Measurements from ENCODE around the gene PARP12. TPM values are rescaled to one million over a fixed set of nuclear protein-coding genes. Genes with fewer than 3 reads are reported as not detected.

PARP12 gene
- total and polyA plus RNA-seq, 9 of the 15 experiments (the other 6 are each of a cell fraction or from before 2014, with no cell fraction given): 4.6 to 40.4 (median 23.5) TPM

DNA sequence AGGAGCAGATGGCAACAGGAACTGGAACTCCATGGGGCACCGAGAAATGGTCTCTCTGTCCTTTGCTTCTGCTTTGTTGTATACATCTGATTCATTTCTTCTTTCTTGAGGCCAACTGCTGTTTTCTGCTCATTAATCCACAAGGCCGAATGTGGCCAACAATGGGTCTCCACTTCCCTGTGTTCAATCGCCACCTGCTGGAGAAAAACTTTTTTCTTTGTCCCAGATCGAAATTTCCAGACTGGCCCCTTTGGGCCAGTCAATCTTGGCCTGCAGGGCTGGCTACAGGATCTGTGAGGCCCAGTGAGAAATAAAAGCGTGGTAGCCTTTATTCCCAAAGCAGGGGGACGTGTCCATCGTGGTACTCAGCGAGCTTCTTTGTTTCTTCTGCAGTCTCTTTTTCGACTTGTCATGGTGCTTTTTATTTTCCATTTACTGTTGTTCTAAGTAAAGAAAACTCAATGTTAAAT is 58.8 kb downstream of the PARP12 start (continued):
- TF ChIP-seq PCBP1 (IDR thresholded peaks at IDR 0.05; ENCODE audit: low read depth, low read length, poor library complexity, severe bottlenecking): no peak
- TF ChIP-seq SRSF3 (IDR thresholded peaks at IDR 0.05; ENCODE audit: insufficient read depth, low read length): no peak
- TF ChIP-seq MYNN (IDR thresholded peaks at IDR 0.05): no peak
- TF ChIP-seq MYNN (CRISPR knock-in tag; IDR thresholded peaks at IDR 0.05): no peak
- TF ChIP-seq XRCC3 (IDR thresholded peaks at IDR 0.05): no peak
- no peak for TF ChIP-seq ZNF644 (tag; IDR thresholded peaks at IDR 0.05; ENCODE audit: low read depth)
- no peak for TF ChIP-seq KAT7 (CRISPR knock-in tag; IDR thresholded peaks at IDR 0.05; ENCODE audit: borderline replicate concordance)
- no peak for TF ChIP-seq SUPT5H (IDR thresholded peaks at IDR 0.05)
- TF ChIP-seq ZNF584 (CRISPR knock-in tag; IDR thresholded peaks at IDR 0.05; ENCODE audit: low read depth): no peak
- TF ChIP-seq RBBP5 (IDR thresholded peaks at IDR 0.05; ENCODE audit: borderline replicate concordance, insufficient read depth, low read length, poor library complexity, severe bottlenecking): no peak
- TF ChIP-seq, protein P1, sequence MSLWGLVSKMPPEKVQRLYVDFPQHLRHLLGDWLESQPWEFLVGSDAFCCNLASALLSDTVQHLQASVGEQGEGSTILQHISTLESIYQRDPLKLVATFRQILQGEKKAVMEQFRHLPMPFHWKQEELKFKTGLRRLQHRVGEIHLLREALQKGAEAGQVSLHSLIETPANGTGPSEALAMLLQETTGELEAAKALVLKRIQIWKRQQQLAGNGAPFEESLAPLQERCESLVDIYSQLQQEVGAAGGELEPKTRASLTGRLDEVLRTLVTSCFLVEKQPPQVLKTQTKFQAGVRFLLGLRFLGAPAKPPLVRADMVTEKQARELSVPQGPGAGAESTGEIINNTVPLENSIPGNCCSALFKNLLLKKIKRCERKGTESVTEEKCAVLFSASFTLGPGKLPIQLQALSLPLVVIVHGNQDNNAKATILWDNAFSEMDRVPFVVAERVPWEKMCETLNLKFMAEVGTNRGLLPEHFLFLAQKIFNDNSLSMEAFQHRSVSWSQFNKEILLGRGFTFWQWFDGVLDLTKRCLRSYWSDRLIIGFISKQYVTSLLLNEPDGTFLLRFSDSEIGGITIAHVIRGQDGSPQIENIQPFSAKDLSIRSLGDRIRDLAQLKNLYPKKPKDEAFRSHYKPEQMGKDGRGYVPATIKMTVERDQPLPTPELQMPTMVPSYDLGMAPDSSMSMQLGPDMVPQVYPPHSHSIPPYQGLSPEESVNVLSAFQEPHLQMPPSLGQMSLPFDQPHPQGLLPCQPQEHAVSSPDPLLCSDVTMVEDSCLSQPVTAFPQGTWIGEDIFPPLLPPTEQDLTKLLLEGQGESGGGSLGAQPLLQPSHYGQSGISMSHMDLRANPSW (CRISPR knock-in tag; IDR thresholded peaks at IDR 0.05): no peak
- no peak for TF ChIP-seq ZNF184 (CRISPR knock-in tag; IDR thresholded peaks at IDR 0.05)
- TF ChIP-seq NFATC3 (IDR thresholded peaks at IDR 0.05): no peak
- no peak for TF ChIP-seq DIDO1 (tag; IDR thresholded peaks at IDR 0.05; ENCODE audit: low read depth)
- no peak for TF ChIP-seq NCOR1 (IDR thresholded peaks at IDR 0.05)
- no peak for TF ChIP-seq NCOA4 (IDR thresholded peaks at IDR 0.05; ENCODE audit: partially characterized antibody)
- no peak for TF ChIP-seq ZNF197 (CRISPR knock-in tag; IDR thresholded peaks at IDR 0.05; ENCODE audit: low read depth)
- no peak for TF ChIP-seq ETS2 (tag; IDR thresholded peaks at IDR 0.05; ENCODE audit: borderline replicate concordance, poor library complexity, severe bottlenecking)
- no peak for TF ChIP-seq GTF2A2 (tag; IDR thresholded peaks at IDR 0.05)
- TF ChIP-seq RBFOX2 (IDR thresholded peaks at IDR 0.05; ENCODE audit: low read depth, low read length): no peak
- no peak for TF ChIP-seq HMG20B (CRISPR knock-in tag; IDR thresholded peaks at IDR 0.05)
- peak; percentile 79 for TF ChIP-seq ZNF24 (IDR thresholded peaks at IDR 0.05)
- TF ChIP-seq THRAP3 (IDR thresholded peaks at IDR 0.05; ENCODE audit: borderline replicate concordance): no peak
- TF ChIP-seq HDAC8 (tag; IDR thresholded peaks at IDR 0.05): no peak
- no peak for TF ChIP-seq ADNP (tag; IDR thresholded peaks at IDR 0.05)
- TF ChIP-seq ZNF707 (CRISPR knock-in tag; conservative IDR thresholded peaks at IDR 0.05): no peak
- TF ChIP-seq NCOA1 (IDR thresholded peaks at IDR 0.05; ENCODE audit: low read depth): no peak
- TF ChIP-seq, protein P2, sequence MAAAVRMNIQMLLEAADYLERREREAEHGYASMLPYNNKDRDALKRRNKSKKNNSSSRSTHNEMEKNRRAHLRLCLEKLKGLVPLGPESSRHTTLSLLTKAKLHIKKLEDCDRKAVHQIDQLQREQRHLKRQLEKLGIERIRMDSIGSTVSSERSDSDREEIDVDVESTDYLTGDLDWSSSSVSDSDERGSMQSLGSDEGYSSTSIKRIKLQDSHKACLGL (CRISPR knock-in tag; IDR thresholded peaks at IDR 0.05; ENCODE audit: borderline replicate concordance, poor library complexity, severe bottlenecking): no peak
- no peak for TF ChIP-seq GABPB2 (CRISPR knock-in tag; conservative IDR thresholded peaks at IDR 0.05)
- no peak for TF ChIP-seq BDP1 (IDR thresholded peaks at IDR 0.05; ENCODE audit: insufficient read depth, insufficient read length)
- no peak for TF ChIP-seq LEF1 (IDR thresholded peaks at IDR 0.05)

All from K562 (cell line).